Measurements from ENCODE around the gene HHIPL1.
"Not testable (repeated sequence)": the region's sequence is repeated elsewhere in the genome, so short reads cannot be mapped to it uniquely, and the experiment has no call there.

HHIPL1 gene

DNA sequence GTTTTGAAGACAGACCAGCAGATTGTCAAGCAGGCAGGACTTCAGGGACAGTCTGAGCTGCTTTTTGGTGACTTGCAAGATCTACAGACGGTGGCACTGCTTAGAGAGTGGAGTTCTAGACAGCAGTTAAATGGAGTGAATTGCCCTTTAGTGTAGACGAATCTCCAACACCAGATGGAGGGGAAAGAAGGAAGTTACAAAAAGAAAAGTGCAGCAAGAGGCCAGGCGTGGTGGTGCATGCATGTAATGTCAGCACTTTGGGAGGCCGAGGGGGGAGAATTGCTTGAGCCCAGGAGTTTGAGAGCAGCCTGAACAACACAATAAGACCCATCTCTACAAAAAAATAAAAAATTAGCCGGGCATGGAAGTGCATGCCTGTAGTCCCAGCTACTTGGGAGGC lies 8.4 kb upstream of the HHIPL1 start:
- no peak for DNase-seq

DNA sequence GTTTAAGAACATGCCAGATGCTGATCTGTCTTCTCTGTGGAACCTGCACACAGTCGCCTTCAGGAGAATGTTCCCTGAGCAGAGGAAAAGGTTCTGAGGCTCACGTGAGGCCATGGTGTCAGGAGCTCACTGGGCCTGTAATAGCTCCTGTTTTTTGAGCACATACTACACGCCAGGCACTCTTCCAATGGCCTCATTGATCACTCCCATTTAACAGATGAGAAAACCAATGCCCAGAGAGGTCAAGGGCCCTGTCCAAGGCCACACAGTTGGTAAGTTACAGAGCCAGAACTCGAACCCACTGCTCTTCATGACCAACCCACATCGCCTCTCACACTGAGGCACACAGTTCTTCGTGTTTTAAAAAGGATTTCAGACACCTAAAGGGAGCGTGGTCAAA lies 7.3 kb upstream of the HHIPL1 start:
- no peak for DNase-seq

DNA sequence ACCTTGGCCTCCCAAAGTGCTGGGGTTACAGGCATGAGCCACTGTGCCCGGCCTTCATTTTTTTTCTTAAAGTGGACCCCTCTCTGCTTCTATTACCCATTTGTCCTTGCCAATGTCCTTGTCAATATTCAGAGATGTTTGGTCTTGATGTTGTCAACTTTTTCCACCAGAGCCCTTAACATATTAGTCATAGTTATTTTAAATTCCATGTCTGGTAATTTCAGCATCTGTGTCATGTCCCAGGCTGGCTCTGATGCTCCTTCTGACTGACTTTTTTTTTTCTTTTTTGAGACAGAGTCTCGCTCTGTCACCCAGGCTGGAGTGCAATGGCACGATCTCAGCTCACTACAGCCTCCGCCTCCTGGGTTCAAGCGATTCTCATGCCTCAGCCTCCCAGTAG lies 2.2 kb upstream of the HHIPL1 start:
- not testable (repeated sequence) for DNase-seq

DNA sequence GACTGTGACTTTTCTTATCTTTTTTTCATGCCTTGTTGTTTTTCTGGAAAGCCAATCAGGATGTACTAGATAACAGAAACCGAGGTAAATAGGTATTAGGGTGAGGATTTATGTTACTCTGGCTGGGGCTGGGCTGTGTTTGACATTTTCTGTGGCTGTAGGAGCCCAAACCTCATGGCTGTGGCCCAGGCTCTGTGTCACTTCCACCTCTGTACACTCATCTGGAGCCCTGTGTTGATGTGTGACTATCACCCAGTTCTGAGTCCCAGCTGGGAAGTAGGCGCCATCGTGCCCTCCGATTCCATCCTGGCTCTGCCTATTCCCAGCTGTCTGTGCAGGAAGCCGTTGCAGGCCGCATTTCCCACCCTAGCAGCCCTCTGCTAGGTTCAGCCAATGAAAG lies 1.6 kb upstream of the HHIPL1 start:
- DNase-seq, result no peak

DNA sequence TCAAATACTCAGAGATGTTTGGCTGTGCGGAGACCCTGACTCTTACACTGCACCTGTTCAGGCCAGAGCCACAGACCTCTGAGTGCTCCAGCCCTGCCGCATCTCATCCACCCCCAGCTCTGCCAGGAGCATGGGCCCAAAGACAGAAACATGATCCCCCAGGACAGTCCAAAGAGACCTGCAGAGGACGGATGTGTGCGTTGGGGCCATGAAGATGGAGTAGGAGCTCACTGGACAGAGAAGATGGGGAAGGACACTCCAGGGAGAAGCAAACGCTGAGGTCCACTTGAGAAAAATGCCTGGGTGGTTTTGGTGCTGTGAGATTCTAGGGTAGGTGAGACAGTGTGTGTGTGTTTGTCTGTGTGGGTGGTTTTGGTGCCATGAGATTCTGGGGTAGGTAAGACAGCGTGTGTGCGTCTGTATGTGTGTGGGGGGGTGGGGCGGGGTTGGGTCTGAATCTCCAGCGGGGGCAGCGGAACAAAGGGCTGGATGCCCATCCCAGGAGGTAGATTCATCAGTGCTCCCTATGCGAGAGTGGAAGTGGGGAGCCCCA lies 818 bp upstream of the HHIPL1 start:
- DNase-seq, result no peak

DNA sequence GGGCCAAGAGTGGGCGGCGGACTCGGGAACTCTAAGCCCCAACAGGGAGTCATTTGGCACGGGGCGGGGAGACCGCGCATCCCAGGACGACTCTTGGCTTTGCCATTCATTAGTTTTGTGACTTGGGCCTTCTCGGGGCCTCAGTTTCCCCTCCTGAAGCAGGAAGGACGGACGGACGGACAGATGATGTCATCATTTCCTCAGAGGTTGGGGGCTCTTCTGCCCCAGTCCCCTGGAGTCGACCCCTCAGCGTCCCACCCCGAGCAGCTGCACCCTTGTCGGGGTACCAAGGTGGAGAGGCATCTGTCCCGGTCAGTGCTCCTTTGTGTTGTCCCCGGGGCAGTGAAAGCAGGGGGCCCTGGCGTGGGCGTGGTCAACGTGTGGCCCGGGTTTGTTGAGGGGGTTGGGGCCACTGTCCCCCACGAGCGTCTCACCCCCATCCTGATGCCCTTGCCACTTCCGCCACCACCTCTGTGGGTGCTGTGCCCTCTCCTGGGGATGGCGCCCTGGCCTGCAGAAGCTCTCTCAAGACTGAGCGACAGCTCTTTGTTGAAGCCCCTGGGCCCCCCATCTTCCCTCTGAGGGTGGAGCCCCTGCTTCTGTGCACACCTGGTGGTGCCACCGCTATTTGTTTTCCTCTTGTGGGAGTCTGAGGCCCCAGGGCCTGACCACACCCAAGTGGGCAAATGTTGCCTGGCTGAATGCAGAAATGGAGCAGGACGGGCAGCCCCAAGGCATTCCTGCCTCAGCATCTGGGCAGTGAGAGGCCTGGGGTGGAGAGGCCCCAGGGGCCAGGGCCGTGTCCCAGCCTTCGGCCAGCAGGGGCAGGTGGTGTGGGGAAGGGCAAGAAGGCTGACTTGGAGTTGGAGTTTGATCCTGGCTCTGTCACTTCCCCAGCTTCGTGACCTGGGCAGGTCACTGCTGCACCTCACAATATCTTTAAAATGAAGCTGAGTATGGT lies 896 bp downstream of the HHIPL1 start:
- DNase-seq, result no peak

- DNase-seq, result no peak
Measured at GRCh38 chr14:99647411-99647810, 2.5 kb downstream of the HHIPL1 start.

DNA sequence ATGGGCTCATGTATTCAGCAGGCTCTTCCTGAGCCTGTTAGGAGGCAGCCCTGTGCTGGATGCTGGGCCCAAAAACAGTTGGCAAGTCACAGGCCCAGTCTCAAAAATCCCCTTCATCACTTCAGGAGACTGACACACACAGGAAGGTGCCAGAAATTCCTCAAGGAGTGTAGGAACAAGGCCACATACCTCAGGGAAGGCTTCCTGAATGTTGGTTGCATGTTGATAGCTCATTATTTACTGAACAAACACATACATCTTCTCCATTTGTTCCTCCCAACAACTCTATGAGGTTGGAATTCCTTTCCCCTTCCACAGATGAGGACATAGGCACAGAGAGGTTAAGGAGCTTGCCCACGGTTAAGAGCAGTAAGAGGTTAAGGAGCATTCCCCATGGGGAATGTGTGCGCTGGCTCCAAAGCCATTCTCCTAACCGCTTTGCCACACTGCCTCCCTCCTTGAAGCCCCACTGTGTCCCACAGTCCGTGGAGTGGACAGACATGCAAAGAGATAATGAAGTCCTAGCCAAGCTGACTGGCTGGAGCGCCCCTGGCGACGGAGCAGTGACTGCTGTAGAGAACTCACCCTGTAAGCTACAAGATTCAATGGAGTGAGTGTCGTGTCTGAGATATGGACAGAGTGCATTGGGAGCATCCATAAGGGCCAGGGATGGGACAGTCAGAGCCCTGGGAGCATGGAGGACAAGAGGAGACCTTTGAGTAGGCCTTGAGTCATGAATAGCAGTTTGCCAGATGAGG lies 3.3 kb downstream of the HHIPL1 start:
- no peak for DNase-seq

DNA sequence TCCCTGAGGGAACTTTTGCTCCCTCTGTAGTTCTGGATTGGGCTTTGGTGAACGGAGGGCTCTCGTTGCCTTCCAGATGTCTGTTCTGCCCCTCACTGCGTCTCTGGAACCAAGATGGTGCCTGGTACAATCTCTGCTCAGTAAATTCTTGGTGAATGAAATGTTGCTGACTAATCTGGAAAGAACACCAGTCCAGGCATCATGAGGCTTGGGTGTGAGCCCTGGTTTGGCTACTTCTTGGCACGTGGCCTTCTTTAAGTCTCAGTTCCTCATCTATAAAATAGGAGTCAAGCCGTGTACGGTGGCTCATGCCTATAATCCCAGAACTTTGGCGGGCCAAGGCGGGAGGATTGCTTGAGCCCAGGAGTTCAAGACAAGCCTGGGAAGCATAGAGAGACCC lies 4.3 kb downstream of the HHIPL1 start:
- DNase-seq, result no peak

GRCh38 chr14:99649643-99650042 lies 4.7 kb downstream of the HHIPL1 start:
- DNase-seq, result no peak

DNA sequence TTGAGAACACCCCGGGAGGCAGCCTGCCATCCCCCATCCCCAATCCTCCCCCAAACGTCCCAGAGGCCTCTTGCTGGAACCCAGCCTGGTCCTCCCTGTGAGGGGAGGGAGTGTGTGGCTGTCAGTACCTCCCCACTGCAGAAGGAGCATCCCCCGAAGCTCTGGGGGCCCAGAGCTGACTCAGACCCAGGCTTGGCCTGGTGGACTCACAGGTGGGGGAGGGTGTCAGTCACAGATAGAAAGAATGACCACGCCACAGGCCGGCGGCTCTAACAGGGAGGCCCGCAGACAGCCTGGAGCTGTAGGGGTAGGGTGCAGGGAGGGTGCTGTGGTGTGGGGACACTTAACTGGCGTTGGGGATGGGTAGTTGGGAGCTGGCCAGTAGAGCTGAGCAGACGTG lies 5.3 kb downstream of the HHIPL1 start:
- DNase-seq, result no peak

DNA sequence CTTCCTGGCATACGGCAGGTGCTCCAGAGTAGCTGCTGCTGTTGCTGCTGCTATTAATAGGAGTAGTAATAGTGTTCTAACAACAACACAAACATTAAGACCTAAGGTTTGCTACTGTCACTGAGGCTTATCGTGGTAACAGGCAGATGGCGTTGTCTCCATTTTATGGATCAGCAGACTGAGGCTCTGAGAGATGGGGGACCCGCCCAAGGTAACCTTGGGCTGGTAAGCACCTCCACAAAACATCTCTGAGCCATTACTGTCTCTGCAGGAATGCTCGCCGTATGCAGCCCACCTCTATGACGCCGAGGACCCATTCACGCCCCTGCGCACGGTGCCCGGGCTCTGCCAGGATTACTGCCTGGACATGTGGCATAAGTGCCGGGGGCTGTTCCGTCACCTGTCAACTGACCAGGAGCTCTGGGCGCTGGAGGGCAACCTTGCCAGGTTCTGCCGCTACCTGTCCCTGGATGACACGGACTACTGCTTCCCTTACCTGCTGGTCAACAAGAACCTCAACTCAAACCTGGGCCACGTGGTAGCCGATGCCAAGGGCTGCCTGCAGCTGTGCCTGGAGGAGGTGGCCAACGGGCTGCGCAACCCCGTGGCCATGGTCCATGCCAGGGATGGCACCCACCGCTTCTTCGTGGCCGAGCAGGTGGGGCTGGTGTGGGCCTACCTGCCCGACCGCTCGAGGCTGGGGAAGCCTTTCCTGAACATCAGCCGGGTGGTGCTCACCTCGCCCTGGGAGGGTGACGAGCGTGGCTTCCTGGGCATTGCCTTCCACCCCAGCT lies 7.2 kb downstream of the HHIPL1 start:
- no peak for DNase-seq

- DNase-seq, result no peak
Measured at GRCh38 chr14:99654235-99654985, 9.5 kb downstream of the HHIPL1 start.

DNA sequence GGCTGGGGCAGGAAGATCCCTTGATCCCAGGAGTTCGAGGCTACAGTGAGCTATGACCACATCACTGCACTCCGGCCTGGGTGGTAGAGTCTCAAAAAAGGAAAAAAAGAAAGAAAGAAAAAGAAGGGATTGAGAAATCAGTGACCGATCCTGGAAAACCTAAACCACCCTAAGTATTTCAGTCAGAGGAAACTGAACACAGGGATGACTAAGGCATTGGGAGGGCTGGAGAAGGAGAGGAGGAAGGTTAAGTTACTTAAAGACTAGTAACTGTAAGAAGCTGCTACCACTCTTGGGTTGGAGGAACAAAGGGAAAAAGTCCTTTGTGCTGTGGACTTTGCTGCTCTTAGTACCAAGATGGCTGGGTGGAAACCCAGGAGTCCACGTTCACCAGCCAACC lies 10.6 kb downstream of the HHIPL1 start:
- no peak for DNase-seq

GRCh38 chr14:99656171-99656570 lies 11.2 kb downstream of the HHIPL1 start:
- no peak for DNase-seq

- no peak for DNase-seq
Measured at GRCh38 chr14:99657645-99658155, 12.8 kb downstream of the HHIPL1 start.

DNA sequence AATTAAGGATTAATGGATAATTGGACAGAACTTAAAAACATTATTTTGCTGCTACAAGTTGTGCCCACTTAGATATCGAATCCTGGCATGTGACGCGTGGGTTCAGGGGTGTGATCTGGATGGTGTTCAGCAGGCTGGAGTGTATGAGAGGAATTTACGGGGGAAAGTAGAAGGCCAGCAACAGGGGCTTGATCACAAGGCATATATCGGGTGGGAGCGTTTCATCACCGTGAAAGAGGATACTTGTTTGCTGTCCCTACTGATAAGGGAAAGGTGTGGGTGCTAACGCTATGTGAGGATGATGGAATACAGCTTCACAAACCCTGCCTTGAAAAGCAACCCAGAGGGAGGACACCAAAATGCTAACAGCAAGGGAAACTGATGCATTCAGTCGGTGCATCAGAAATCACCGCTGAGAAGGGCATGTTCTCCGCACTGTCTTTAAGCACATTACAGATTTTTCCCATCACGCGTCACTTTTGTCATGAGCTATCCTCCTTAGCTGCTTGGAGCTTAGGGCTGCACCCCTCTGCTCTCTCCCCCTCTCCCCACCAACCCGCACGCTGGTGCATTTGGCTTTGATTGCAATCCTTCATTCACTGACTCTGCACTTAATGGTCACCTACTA lies 13.4 kb downstream of the HHIPL1 start:
- no peak for DNase-seq

DNA sequence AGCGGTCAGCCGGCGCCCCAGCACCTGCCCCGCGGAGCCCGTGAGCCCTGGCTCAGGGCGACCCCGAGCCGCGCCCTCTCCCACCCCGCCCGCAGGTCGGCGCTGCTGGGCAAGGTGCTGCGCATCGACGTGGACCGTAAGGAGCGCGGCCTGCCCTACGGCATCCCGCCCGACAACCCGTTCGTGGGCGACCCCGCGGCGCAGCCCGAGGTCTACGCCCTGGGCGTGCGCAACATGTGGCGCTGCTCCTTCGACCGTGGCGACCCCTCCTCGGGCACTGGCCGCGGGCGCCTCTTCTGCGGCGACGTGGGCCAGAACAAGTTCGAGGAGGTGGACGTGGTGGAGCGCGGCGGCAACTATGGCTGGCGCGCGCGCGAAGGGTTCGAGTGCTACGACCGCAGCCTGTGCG lies 14.4 kb downstream of the HHIPL1 start:
- no peak for DNase-seq

DNA sequence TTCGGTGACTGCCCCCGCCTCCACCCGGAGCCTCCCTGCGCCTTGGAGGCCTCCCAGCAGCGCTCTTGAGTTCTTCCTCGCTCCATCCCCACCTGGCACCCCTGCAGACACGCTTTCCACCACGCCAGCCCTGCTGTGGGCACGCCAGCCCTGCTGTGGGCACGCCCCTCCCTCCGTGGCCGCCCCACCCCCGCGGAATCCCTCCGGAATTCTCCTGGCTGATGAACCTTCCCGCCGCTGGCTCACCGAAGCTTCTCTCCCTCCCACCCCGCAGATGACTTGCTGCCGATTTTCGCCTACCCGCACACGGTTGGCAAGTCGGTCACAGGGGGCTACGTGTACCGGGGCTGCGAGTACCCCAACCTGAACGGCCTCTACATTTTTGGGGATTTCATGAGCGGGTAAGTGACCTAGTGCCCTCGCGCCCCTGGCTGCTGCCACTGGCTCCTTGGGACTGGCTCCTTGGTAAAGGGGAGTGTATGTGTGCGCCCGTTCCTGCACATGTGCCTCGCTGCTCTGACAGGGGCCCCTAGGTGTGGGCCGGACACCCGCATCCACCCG lies 15.2 kb downstream of the HHIPL1 start:
- no peak for DNase-seq

DNA sequence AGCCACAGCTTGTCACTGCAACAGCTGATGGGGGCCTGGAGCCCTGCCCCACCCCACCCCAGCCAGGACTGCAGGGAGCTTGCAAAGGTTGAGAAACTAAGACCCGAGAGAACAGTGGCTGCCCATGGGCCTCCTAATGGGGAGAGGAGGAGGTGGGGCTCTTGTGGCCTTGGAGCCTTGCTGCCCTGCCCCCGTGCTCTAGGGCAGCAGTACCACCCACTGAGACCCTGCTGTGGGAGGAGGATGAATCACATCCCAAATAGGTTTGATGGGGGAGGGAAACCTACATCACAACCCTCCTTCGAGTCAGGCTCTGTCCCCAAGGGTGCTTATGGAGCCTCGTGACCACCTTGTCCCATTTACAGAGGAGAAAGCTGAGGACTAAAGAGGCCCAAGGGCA lies 15.9 kb downstream of the HHIPL1 start:
- no peak for DNase-seq

DNA sequence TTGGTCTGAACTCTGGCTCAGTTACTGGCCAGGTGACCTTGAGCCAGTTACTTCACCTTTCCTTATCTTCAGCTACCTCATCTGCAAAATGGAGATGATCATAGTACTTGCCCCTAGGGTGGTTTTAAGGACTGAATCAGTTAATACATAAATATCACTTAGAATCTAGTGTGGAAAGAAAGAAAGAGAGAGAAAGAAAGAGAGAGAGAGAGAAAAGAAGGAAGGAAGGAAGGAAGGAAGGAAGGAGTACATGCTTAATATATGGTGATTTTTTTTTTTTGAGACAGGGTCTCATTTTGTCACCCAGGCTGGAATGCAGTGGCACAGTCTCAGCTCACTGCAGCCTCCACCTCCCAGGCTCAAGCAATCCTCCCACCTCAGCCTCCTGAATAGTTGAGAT lies 16.3 kb downstream of the HHIPL1 start:
- DNase-seq, result not testable (repeated sequence)
